ENCODE results near the gene CRIM1.

DNA sequence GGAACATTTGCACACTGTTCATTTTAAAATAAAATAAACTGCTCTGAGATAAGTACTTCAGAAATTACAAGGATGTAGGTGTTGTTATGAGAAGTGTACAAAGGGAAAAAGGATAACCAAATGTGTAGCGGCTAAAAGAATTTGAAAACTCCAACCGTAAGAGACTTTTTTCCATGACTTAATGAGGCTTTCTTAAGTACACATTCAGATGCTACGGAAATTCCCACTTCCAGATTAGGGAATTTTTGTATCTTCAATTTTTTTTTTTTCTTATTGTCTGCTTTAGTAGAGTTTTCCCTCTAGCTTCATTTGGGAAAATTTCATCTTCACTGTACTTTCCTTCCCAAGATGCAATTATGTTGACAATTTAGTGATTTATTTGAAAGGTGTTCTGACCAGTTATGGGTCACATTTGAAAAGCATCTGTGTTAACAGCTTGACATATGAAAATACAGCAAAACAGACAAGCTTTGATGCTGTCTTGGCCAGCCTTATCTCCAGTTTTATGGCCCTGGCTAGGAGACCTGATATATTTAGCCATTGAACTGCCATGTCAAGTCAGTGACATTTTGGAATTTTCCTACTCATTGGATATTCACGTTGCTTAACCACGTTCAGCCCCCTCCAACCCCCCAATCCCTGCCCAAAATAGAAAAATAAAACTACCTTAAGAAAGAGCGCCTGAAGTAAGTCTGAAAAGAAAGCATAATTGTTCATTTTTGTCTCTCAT is 136.8 kb downstream of the CRIM1 start:
- TF ChIP-seq POLR2AphosphoS5 (IDR thresholded peaks at IDR 0.05) = no peak
- TF ChIP-seq, protein P1, sequence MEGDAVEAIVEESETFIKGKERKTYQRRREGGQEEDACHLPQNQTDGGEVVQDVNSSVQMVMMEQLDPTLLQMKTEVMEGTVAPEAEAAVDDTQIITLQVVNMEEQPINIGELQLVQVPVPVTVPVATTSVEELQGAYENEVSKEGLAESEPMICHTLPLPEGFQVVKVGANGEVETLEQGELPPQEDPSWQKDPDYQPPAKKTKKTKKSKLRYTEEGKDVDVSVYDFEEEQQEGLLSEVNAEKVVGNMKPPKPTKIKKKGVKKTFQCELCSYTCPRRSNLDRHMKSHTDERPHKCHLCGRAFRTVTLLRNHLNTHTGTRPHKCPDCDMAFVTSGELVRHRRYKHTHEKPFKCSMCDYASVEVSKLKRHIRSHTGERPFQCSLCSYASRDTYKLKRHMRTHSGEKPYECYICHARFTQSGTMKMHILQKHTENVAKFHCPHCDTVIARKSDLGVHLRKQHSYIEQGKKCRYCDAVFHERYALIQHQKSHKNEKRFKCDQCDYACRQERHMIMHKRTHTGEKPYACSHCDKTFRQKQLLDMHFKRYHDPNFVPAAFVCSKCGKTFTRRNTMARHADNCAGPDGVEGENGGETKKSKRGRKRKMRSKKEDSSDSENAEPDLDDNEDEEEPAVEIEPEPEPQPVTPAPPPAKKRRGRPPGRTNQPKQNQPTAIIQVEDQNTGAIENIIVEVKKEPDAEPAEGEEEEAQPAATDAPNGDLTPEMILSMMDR (IDR thresholded peaks at IDR 0.05) = no peak

Data from suprapubic skin (tissue), 3 donors.